Brain microvascular endothelial cell (primary cell): Measurements from ENCODE around the gene HERC6.
A peak's percentile ranks its signal among the peaks of the same experiment; 100 is the strongest.
"Not testable (repeated sequence)": the region's sequence is repeated elsewhere in the genome, so short reads cannot be mapped to it uniquely, and the experiment has no call there.

ENCODE experiments used
- DNase-seq: peaks from one replicate; pipeline ENCODE4 v3.0.0-alpha.2; 2020
- H3K27ac ChIP-seq: fragments of 250-450 bp; sonication (Bioruptor Pico); 2 replicates; pipeline ENCODE4 v1.5.1; 2020; ENCODE audit warnings: mild to moderate bottlenecking, moderate library complexity
- H3K27me3 ChIP-seq: fragments of 250-450 bp; sonication (Bioruptor Pico); replicated peaks from 2 replicates; pipeline ENCODE4 v1.5.1; 2020; ENCODE audit warnings: mild to moderate bottlenecking
- H3K36me3 ChIP-seq: fragments of 250-450 bp; sonication (Bioruptor Pico); replicated peaks from 2 replicates; pipeline ENCODE4 v1.5.1; 2020; ENCODE audit warnings: mild to moderate bottlenecking
- H3K4me3 ChIP-seq: 2 replicates; pipeline ENCODE4 v1.5.1; 2011; ENCODE audit warnings: low read depth, mild to moderate bottlenecking, control low read depth, low read length, moderate library complexity
- in situ Hi-C: cut with HindIII; loops from 2 replicates; pipeline ENCODE4 v1.10.0; 2017; ENCODE audit warnings: low sequenced_read_pairs, low pct_ligation_motif_present
- TF ChIP-seq, protein P1 (sequence below): IDR thresholded peaks from 2 replicates; pipeline ENCODE4 v1.5.1; 2011; ENCODE audit warnings: low read depth, mild to moderate bottlenecking, moderate library complexity, low read length, control low read depth, inconsistent platforms; ENCODE audit errors: missing control alignments

HERC6 gene

DNA sequence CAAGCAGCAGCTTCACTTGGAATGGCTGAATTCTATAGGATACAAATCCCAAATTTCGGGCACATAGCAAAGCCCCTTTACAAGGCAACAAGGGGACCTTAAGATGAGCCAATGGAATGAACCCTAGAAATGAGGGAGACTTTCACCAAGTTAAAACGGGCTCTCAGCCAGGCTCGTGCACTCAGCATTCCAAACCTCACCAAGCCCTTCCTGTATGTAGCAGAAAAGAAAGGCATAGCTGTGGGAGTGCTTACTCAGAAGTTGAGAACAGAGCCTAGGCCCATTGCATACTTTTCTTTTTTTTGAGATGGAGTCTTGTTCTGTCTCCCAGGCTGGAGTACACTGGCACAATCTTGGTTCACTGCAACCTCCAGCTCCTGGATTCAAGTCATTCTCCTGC is 67.5 kb downstream of the HERC6 start:
- Histone ChIP-seq H3K36me3 (no peaks in the 10 kb centered on the region), H3K27ac (no peak overlapping the region), H3K4me3 (no peak overlapping the region), H3K27me3 (no peaks in the 10 kb centered on the region)
- DNase-seq, result peak; percentile 11
- in situ Hi-C loops, result no loop called here
- TF ChIP-seq, protein P1, sequence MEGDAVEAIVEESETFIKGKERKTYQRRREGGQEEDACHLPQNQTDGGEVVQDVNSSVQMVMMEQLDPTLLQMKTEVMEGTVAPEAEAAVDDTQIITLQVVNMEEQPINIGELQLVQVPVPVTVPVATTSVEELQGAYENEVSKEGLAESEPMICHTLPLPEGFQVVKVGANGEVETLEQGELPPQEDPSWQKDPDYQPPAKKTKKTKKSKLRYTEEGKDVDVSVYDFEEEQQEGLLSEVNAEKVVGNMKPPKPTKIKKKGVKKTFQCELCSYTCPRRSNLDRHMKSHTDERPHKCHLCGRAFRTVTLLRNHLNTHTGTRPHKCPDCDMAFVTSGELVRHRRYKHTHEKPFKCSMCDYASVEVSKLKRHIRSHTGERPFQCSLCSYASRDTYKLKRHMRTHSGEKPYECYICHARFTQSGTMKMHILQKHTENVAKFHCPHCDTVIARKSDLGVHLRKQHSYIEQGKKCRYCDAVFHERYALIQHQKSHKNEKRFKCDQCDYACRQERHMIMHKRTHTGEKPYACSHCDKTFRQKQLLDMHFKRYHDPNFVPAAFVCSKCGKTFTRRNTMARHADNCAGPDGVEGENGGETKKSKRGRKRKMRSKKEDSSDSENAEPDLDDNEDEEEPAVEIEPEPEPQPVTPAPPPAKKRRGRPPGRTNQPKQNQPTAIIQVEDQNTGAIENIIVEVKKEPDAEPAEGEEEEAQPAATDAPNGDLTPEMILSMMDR, result no peak

DNA sequence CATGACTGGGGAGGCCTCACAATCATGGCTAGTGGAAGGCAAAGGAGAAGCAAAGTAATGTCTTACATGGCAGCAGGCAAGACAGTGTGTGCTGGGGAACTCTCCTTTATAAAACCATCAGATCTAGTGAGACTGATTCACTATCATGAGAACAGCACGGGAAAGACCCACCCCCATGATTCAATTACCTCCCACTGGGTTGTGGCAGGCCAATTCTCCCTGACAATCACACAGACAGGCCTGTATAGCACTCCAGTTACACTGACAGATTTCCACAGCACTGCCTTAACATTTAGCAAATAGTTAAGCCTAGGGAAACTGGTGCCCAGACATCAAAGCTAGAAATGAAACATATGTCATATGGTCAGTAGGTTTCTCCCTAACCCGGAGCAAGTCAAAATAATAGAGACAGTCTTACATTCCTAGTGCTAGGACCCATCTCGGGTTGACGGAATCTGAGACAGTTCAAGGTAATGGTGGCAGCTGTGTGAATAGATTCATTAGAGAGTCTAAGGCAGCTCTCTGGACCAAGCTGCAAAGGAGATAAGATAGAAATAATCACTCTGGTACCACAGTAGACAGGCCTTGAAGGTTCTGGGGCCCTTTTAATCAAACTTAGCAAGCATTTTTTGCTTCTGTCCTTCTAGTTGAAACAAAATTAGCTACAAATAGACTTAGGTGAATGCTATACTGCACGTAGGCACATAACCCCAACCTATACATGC is 68.9 kb downstream of the HERC6 start:
- no peak overlapping the region for H3K27ac ChIP-seq
- TF ChIP-seq, protein P1, result no peak
- no peaks in the 10 kb centered on the region for H3K36me3 ChIP-seq
- no peak overlapping the region for H3K4me3 ChIP-seq
- peak; percentile 62 for DNase-seq
- H3K27me3 ChIP-seq, result no peaks in the 10 kb centered on the region
- in situ Hi-C loops, result no loop called here

- H3K27ac ChIP-seq, H3K36me3 ChIP-seq, H3K27me3 ChIP-seq, in situ Hi-C loops, DNase-seq, H3K4me3 ChIP-seq: not testable (repeated sequence)
Observed at GRCh38 chr4:88448211-88448765, 69.6 kb downstream of the HERC6 start.

GRCh38 chr4:88448889-88449288 is 70.2 kb downstream of the HERC6 start:
- TF ChIP-seq, protein P1, result no peak
- Histone ChIP-seq H3K36me3 (no peaks in the 10 kb centered on the region), H3K27ac (no peak overlapping the region), H3K4me3 (no peak overlapping the region), H3K27me3 (no peaks in the 10 kb centered on the region)
- in situ Hi-C loops, result no loop called here
- no peak for DNase-seq

DNA sequence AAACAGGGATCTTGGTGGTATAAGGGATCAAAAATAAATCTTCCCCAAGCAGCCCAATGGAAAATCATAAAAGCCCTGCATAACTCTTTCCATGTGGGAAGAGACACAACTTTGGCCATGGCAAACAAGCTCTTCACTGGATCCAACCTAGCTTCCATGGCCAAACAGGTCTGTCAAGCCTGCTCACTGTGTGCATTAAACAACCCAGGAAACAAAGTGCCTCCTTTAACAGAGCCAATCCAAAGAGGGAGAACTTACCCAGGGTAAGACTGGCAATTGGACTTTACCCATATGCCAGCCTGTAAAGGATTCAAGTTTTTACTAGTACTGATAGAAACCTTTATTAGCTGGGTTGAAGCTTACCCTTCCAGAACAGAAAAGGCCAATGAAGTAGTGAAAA is 70.6 kb downstream of the HERC6 start:
- DNase-seq, result no peak
- TF ChIP-seq, protein P1, result no peak

GRCh38 chr4:88451205-88451604 is 72.6 kb downstream of the HERC6 start:
- no peak overlapping the region for H3K27ac ChIP-seq
- H3K27me3 ChIP-seq, result no peaks in the 10 kb centered on the region
- TF ChIP-seq, protein P1, result no peak
- no peak for DNase-seq
- no peak overlapping the region for H3K4me3 ChIP-seq
- in situ Hi-C loops, result no loop called here
- no peaks in the 10 kb centered on the region for H3K36me3 ChIP-seq

More for the DNA sequence above, 70.6 kb downstream of the HERC6 start:
- no peak overlapping the region for H3K4me3 ChIP-seq
- in situ Hi-C loops, result no loop called here
- no peak overlapping the region for H3K27ac ChIP-seq
- H3K27me3 ChIP-seq, result no peaks in the 10 kb centered on the region
- no peaks in the 10 kb centered on the region for H3K36me3 ChIP-seq
